ENCODE results near the gene TLCD3A. TPM values are rescaled to one million over a fixed set of nuclear protein-coding genes. Genes with fewer than 3 reads are reported as not detected.

Gene TLCD3A
- total and polyA plus RNA-seq, 2 experiments from 2014 or later, result 16.4 to 27.0 TPM

- no peak overlapping the region for H3K4me3 ChIP-seq
- H3K27ac ChIP-seq, result no peak overlapping the region
- H3K4me1 ChIP-seq (ENCODE audit: low read depth), result no peaks in the 10 kb centered on the region
- H3K9me3 ChIP-seq (ENCODE audit: low read depth), result no peaks in the 10 kb centered on the region
- TF ChIP-seq CTCF (IDR thresholded peaks at IDR 0.05; ENCODE audit: low read depth, low read length), result no peak
- DNase-seq (ENCODE audit: low read depth in 1 of 2, low spot score in 1 of 2), result no peak
- peaks cover 27% of the 10 kb centered on the region for H3K36me3 ChIP-seq
- H3K27me3 ChIP-seq, result no peaks in the 10 kb centered on the region
Observed at GRCh38 chr17:740240-741017, 8.0 kb downstream of the TLCD3A start.

GRCh38 chr17:742147-742793 lies 9.9 kb downstream of the TLCD3A start:
- Histone ChIP-seq H3K4me3 (no peak overlapping the region), H3K36me3 (peaks cover 43% of the 10 kb centered on the region), H3K9me3 (ENCODE audit: low read depth) (no peaks in the 10 kb centered on the region), H3K27ac (no peak overlapping the region), H3K4me1 (ENCODE audit: low read depth) (no peaks in the 10 kb centered on the region), H3K27me3 (no peaks in the 10 kb centered on the region)
- no peak for TF ChIP-seq CTCF (IDR thresholded peaks at IDR 0.05; ENCODE audit: low read depth, low read length)
- DNase-seq (ENCODE audit: low read depth in 1 of 2, low spot score in 1 of 2), result no peak

GRCh38 chr17:743139-743538 lies 10.7 kb downstream of the TLCD3A start:
- no peaks in the 10 kb centered on the region for H3K9me3 ChIP-seq (ENCODE audit: low read depth)
- DNase-seq (ENCODE audit: low read depth in 1 of 2, low spot score in 1 of 2), result no peak
- H3K27me3 ChIP-seq, result no peaks in the 10 kb centered on the region
- no peaks in the 10 kb centered on the region for H3K4me1 ChIP-seq (ENCODE audit: low read depth)
- TF ChIP-seq CTCF (IDR thresholded peaks at IDR 0.05; ENCODE audit: low read depth, low read length), result no peak
- peak overlapping the region; percentile 57 for H3K27ac ChIP-seq
- peaks cover 47% of the 10 kb centered on the region for H3K36me3 ChIP-seq
- no peak overlapping the region for H3K4me3 ChIP-seq

- no peak overlapping the region for H3K27ac ChIP-seq
- H3K4me1 ChIP-seq (ENCODE audit: low read depth), result no peaks in the 10 kb centered on the region
- DNase-seq (ENCODE audit: low read depth in 1 of 2, low spot score in 1 of 2), result no peak
- H3K36me3 ChIP-seq, result peaks cover 46% of the 10 kb centered on the region
- no peaks in the 10 kb centered on the region for H3K27me3 ChIP-seq
- no peaks in the 10 kb centered on the region for H3K9me3 ChIP-seq (ENCODE audit: low read depth)
- H3K4me3 ChIP-seq, result no peak overlapping the region
- no peak for TF ChIP-seq CTCF (IDR thresholded peaks at IDR 0.05; ENCODE audit: low read depth, low read length)
Observed at GRCh38 chr17:744937-745336, 12.5 kb downstream of the TLCD3A start.

- DNase-seq (ENCODE audit: low read depth in 1 of 2, low spot score in 1 of 2), result no peak
Observed at GRCh38 chr17:745406-745805, 13.0 kb downstream of the TLCD3A start.

More at GRCh38 chr17:745406-745805, 13.0 kb downstream of the TLCD3A start:
- Histone ChIP-seq H3K27ac (no peak overlapping the region), H3K9me3 (ENCODE audit: low read depth) (no peaks in the 10 kb centered on the region), H3K27me3 (no peaks in the 10 kb centered on the region), H3K4me1 (ENCODE audit: low read depth) (no peaks in the 10 kb centered on the region), H3K4me3 (no peak overlapping the region), H3K36me3 (peaks cover 42% of the 10 kb centered on the region)
- no peak for TF ChIP-seq CTCF (IDR thresholded peaks at IDR 0.05; ENCODE audit: low read depth, low read length)

Measured in cardiac muscle cell (in vitro differentiated cells and primary cell).